ENCODE results near the gene PRKAR1A.
A peak's percentile ranks its signal among the peaks of the same experiment; 100 is the strongest.
"Not testable (repeated sequence)": the region's sequence is repeated elsewhere in the genome, so short reads cannot be mapped to it uniquely, and the experiment has no call there.

The PRKAR1A gene

GRCh38 chr17:68512247-68512959 is at the start of gene PRKAR1A:
Gene PRKAR1A, plus strand, starts transcription at chr17:68512430. Its CDS starts 2,970 bp downstream, at chr17:68515400.
- DNase-seq (ENCODE audit: low read depth in 2 of 2, low spot score in 1 of 2), result peak; percentile 84 to 90

- DNase-seq (ENCODE audit: low read depth in 2 of 2, low spot score in 1 of 2), result no peak
Observed at GRCh38 chr17:68463211-68464019, 48.8 kb upstream of the PRKAR1A start.

- DNase-seq (ENCODE audit: low read depth in 2 of 2, low spot score in 1 of 2), result no peak
Observed at GRCh38 chr17:68468334-68468733, 43.9 kb upstream of the PRKAR1A start.

- DNase-seq (ENCODE audit: low read depth in 2 of 2, low spot score in 1 of 2), result no peak
Observed at GRCh38 chr17:68468788-68469187, 43.4 kb upstream of the PRKAR1A start.

GRCh38 chr17:68470961-68471360 is 41.3 kb upstream of the PRKAR1A start:
- no peak for DNase-seq (ENCODE audit: low read depth in 2 of 2, low spot score in 1 of 2)

- DNase-seq (ENCODE audit: low read depth in 2 of 2, low spot score in 1 of 2), result no peak
Observed at GRCh38 chr17:68480885-68481284, 31.3 kb upstream of the PRKAR1A start.

- no peak for DNase-seq (ENCODE audit: low read depth in 2 of 2, low spot score in 1 of 2)
Observed at GRCh38 chr17:68482576-68483041, 29.6 kb upstream of the PRKAR1A start.

- DNase-seq (ENCODE audit: low read depth in 2 of 2, low spot score in 1 of 2), result no peak
Observed at GRCh38 chr17:68484458-68484857, 27.8 kb upstream of the PRKAR1A start.

GRCh38 chr17:68489919-68490318 is 22.3 kb upstream of the PRKAR1A start:
- no peak for DNase-seq (ENCODE audit: low read depth in 2 of 2, low spot score in 1 of 2)

GRCh38 chr17:68491381-68492231 is 20.6 kb upstream of the PRKAR1A start:
- no peak for DNase-seq (ENCODE audit: low read depth in 2 of 2, low spot score in 1 of 2)

GRCh38 chr17:68492394-68493054 is 19.7 kb upstream of the PRKAR1A start:
- DNase-seq (ENCODE audit: low read depth in 2 of 2, low spot score in 1 of 2), result not testable (repeated sequence)

- no peak for DNase-seq (ENCODE audit: low read depth in 2 of 2, low spot score in 1 of 2)
Observed at GRCh38 chr17:68495081-68495480, 17.1 kb upstream of the PRKAR1A start.

- DNase-seq (ENCODE audit: low read depth in 2 of 2, low spot score in 1 of 2), result no peak
Observed at GRCh38 chr17:68497885-68498319, 14.3 kb upstream of the PRKAR1A start.

GRCh38 chr17:68498479-68499326 is 13.5 kb upstream of the PRKAR1A start:
- no peak for DNase-seq (ENCODE audit: low read depth in 2 of 2, low spot score in 1 of 2)

- no peak for DNase-seq (ENCODE audit: low read depth in 2 of 2, low spot score in 1 of 2)
Observed at GRCh38 chr17:68499587-68499986, 12.6 kb upstream of the PRKAR1A start.

- no peak for DNase-seq (ENCODE audit: low read depth in 2 of 2, low spot score in 1 of 2)
Observed at GRCh38 chr17:68501074-68501473, 11.2 kb upstream of the PRKAR1A start.

- DNase-seq (ENCODE audit: low read depth in 2 of 2, low spot score in 1 of 2), result no peak
Observed at GRCh38 chr17:68505951-68506350, 6.3 kb upstream of the PRKAR1A start.

- no peak for DNase-seq (ENCODE audit: low read depth in 2 of 2, low spot score in 1 of 2)
Observed at GRCh38 chr17:68507576-68507975, 4.7 kb upstream of the PRKAR1A start.

GRCh38 chr17:68509141-68510057 is 2.8 kb upstream of the PRKAR1A start:
- no peak for DNase-seq (ENCODE audit: low read depth in 2 of 2, low spot score in 1 of 2)

Measured in stimulated activated CD8-positive, alpha-beta memory T cell treated with anti-CD3 and anti-CD28 coated beads, Interleukin-4, amount 100 ng/mL, for 1 hour (primary cell).